H1 (cell line): Measurements from ENCODE around the gene EIF2B1.

Experiments used
- CEBPB ChIP-seq: IDR thresholded peaks from 2 replicates; pipeline ENCODE4 v1.6.1; 2012; ENCODE audit warnings: low read depth, low read length
- CREB1 ChIP-seq: IDR thresholded peaks from 2 replicates; pipeline ENCODE4 v1.6.1; 2012; ENCODE audit warnings: inconsistent platforms
- EZH2 ChIP-seq: fragments of 200-600 bp; sonication (generic); IDR thresholded peaks from 2 replicates; pipeline ENCODE4 v1.7.1; 2012; ENCODE audit warnings: low read depth, mild to moderate bottlenecking, moderate library complexity, low read length, inconsistent platforms; ENCODE audit not compliant: severe bottlenecking
- GABPA ChIP-seq: IDR thresholded peaks from 2 replicates; pipeline ENCODE4 v1.6.1; 2011; ENCODE audit warnings: mild to moderate bottlenecking, low read length, moderate library complexity, borderline replicate concordance; ENCODE audit not compliant: insufficient read depth
- POLR2A ChIP-seq, 2 experiments: IDR thresholded peaks; 1 replicate in 1 of 2; 2 replicates in 1 of 2; pipeline ENCODE4 v1.6.1; 2011; ENCODE audit warnings: low read depth in 2 of 2, low read length in 2 of 2, mild to moderate bottlenecking in 2 of 2; ENCODE audit errors: control extremely low read depth in 1 of 2
- POLR2AphosphoS5 ChIP-seq: IDR thresholded peaks from 2 replicates; pipeline ENCODE4 v1.6.1; 2011; ENCODE audit warnings: low read depth, low read length
- POU5F1 ChIP-seq: IDR thresholded peaks from 2 replicates; pipeline ENCODE4 v1.6.1; 2011; ENCODE audit warnings: low read depth, mild to moderate bottlenecking, low read length, moderate library complexity
- RAD21 ChIP-seq, 2 experiments: IDR thresholded peaks in 1 of 2; conservative IDR thresholded peaks in 1 of 2; 2 replicates each; pipeline ENCODE4 v1.6.1; 2011; ENCODE audit warnings: low read depth in 2 of 2, low read length in 2 of 2, improper control_type of control experiment in 1 of 2, inconsistent platforms in 1 of 2, mild to moderate bottlenecking in 1 of 2, moderate library complexity in 1 of 2
- SIN3A ChIP-seq, 2 experiments: IDR thresholded peaks in 1 of 2; conservative IDR thresholded peaks in 1 of 2; 2 replicates each; pipeline ENCODE4 v1.6.1; 2011 to 2012; ENCODE audit warnings: low read length in 2 of 2, improper control_type of control experiment in 1 of 2, low read depth in 1 of 2, mild to moderate bottlenecking in 1 of 2
- TF ChIP-seq, protein P1 (sequence below), 3 experiments: IDR thresholded peaks; 1 replicate in 2 of 3; 2 replicates in 1 of 3; pipeline versions ENCODE4 v1.5.1 to v1.6.1; 2011; ENCODE audit warnings: low read length in 3 of 3, mild to moderate bottlenecking in 3 of 3, inconsistent platforms in 2 of 3, low read depth in 1 of 3, moderate library complexity in 1 of 3; ENCODE audit not compliant: insufficient read depth in 1 of 3; ENCODE audit errors: control extremely low read depth in 1 of 3
- TF ChIP-seq, protein P2 (sequence below): IDR thresholded peaks from 2 replicates; pipeline ENCODE4 v1.6.1; 2012; ENCODE audit warnings: inconsistent platforms
- TF ChIP-seq, protein P3 (sequence below): IDR thresholded peaks from 2 replicates; pipeline ENCODE4 v1.6.1; 2012; ENCODE audit warnings: low read length, inconsistent platforms

DNA sequence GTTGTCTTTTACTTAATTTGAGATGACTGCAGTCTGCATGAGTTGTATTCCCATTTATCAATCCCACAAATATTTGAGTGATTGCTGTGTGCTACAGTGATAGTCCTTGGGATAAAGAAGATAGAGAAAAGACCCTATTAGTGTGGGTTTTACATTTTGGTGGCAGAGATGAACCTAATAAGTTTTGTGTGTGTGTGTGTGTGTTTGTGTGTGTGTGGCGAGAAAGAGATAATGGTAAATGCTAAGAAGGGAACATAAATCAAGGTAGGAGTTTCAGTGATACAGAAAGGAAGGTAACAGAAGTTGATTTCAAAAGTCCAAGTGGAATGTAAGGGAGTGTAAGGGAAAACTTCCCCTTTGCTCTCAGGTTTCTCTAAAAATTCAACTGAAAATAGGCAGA lies 34.2 kb downstream of the EIF2B1 start:
- TF ChIP-seq POLR2AphosphoS5 (no peak), CREB1 (no peak), POLR2A (IDR thresholded peaks at IDR 0.05; ENCODE audit: control extremely low read depth in 1 of 2, low read depth in 2 of 2, low read length in 2 of 2) (no peak), RAD21 (IDR thresholded peaks at IDR 0.05 in 1 of 2, conservative IDR thresholded peaks at IDR 0.05 in 1 of 2; ENCODE audit: low read depth in 2 of 2, low read length in 2 of 2) (no peak), EZH2 (no peak), SIN3A (conservative IDR thresholded peaks at IDR 0.05 in 1 of 2, IDR thresholded peaks at IDR 0.05 in 1 of 2; ENCODE audit: low read depth in 1 of 2, low read length in 2 of 2) (no peak), POU5F1 (no peak), GABPA (no peak), CEBPB (no peak)
- TF ChIP-seq, protein P1, sequence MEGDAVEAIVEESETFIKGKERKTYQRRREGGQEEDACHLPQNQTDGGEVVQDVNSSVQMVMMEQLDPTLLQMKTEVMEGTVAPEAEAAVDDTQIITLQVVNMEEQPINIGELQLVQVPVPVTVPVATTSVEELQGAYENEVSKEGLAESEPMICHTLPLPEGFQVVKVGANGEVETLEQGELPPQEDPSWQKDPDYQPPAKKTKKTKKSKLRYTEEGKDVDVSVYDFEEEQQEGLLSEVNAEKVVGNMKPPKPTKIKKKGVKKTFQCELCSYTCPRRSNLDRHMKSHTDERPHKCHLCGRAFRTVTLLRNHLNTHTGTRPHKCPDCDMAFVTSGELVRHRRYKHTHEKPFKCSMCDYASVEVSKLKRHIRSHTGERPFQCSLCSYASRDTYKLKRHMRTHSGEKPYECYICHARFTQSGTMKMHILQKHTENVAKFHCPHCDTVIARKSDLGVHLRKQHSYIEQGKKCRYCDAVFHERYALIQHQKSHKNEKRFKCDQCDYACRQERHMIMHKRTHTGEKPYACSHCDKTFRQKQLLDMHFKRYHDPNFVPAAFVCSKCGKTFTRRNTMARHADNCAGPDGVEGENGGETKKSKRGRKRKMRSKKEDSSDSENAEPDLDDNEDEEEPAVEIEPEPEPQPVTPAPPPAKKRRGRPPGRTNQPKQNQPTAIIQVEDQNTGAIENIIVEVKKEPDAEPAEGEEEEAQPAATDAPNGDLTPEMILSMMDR (IDR thresholded peaks at IDR 0.05; ENCODE audit: control extremely low read depth in 1 of 3, insufficient read depth in 1 of 3, low read depth in 1 of 3, low read length in 3 of 3) = no peak
- TF ChIP-seq, protein P2, sequence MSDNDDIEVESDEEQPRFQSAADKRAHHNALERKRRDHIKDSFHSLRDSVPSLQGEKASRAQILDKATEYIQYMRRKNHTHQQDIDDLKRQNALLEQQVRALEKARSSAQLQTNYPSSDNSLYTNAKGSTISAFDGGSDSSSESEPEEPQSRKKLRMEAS = no peak
- TF ChIP-seq, protein P3, sequence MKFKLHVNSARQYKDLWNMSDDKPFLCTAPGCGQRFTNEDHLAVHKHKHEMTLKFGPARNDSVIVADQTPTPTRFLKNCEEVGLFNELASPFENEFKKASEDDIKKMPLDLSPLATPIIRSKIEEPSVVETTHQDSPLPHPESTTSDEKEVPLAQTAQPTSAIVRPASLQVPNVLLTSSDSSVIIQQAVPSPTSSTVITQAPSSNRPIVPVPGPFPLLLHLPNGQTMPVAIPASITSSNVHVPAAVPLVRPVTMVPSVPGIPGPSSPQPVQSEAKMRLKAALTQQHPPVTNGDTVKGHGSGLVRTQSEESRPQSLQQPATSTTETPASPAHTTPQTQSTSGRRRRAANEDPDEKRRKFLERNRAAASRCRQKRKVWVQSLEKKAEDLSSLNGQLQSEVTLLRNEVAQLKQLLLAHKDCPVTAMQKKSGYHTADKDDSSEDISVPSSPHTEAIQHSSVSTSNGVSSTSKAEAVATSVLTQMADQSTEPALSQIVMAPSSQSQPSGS = no peak
